ENCODE results near the gene PRDX2.
"Not testable (repeated sequence)": the region's sequence is repeated elsewhere in the genome, so short reads cannot be mapped to it uniquely, and the experiment has no call there.

Gene PRDX2

DNA sequence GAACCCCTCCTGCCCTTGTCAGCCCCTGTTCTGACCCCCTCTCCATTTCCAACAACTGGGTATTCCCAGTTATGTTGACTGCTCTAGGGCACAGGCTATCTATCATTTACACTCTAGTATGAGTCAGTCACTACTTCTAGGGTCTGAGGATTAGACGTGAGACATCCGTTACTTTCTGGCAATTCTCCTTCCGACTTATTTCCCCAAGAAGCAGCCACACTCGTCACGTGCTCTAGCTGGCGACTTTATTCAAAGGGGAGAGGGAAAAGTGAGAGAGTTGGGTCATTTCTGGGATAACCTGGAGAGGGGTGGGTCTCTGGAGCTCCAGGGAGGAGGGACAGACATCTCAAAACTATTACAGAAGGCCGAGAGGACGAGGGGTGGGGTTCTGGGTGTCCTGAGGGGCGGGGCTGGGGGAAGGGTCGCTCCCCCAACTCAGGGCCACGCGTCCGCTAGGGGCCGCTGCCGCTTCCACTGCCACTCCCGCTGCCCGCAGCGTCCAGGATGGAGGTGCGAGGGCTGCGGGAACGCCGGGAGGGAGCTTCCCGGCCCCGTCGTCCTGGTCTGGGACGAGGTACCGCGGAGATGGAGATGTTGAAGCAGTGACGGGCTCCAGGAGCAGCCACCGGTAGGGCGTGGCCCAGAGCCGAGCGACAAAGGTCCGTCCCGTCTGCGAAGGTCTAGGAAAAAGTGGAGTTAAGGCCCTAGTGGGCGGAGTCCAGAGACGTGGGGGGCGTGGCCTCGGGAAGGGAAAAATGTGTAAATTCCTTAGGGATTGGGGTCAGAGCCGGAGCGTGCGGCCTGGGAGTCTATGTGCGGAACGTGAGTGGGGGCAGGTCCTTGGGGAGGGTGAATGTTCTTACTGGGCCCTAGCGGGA lies 23.9 kb upstream of the PRDX2 start:
- no peak for DNase-seq

DNA sequence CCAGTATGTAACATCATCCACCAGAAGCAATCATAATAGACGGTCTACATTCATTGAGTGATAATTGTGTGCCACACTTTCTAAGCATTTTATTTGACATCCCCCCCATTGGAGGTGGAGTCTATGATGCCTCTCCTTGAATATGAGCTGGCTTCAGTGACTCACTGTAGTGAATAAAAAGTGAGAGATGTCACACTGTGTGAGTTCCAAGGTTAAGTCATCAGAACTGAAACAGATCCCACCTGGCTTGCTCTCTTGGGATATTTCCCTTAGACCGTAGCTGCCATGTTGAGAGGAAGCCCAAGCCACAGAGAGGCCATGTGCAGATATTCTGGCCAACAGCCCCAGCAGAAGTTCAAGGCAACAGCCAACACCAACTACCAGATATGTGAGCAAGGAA lies 20.2 kb upstream of the PRDX2 start:
- DNase-seq: no peak

DNA sequence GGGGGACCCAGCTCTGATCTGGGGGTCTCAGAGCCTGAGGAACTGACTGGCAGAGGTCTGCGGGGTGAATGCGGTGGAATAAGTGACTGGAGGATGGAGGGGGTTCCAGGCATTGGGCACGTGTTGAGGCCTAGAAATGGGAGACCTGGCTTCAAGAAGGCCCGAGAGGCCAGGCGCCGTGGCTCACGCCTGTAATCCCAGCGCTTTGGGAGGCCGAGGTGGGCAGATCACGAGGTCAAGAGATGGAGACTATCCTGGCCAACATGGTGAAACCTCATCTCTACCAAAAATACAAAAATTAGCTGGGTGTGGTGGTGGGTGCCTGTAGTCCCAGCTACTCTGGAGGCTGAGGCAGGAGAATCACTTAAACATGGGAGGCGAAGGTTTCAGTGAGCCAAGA lies 16.2 kb upstream of the PRDX2 start:
- not testable (repeated sequence) for DNase-seq

DNA sequence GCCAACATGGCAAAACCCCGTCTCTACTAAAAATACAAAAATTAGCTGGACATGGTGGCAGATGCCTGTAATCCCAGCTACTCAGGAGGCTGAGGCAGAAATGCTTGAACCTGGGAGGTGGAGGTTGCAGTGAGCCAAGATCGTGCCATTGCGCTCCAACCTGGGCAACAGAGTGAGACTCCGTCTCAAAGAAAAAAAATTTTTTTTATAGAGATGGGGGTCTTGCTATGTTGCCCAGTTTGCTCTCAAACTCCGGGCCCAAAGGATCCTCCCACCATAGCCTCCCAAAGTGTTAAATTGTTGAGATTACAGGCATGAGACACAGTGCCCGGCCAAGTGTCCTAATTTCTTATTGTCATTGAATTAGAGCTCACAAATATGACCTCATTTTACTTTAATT lies 15.6 kb upstream of the PRDX2 start:
- not testable (repeated sequence) for DNase-seq

DNA sequence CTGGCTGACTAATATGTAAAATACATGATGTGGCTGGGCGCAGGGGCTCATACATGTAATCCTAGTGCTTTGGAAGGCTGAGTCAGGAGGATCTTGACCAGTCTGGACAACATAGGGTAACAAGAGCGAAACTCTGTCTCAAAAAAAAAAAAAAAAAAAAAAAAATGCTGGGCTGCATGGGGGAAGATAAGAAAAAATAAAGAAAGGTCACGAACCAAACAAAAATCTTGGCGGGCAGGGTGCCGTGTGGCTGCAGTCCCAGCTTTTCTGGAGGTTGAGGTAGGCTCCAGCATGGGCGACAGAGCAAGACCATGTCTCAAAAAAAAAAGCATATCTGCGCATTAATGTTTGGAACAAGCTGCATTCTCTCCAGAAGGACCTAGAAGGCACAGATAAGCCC lies 13.5 kb upstream of the PRDX2 start:
- no peak for DNase-seq

DNA sequence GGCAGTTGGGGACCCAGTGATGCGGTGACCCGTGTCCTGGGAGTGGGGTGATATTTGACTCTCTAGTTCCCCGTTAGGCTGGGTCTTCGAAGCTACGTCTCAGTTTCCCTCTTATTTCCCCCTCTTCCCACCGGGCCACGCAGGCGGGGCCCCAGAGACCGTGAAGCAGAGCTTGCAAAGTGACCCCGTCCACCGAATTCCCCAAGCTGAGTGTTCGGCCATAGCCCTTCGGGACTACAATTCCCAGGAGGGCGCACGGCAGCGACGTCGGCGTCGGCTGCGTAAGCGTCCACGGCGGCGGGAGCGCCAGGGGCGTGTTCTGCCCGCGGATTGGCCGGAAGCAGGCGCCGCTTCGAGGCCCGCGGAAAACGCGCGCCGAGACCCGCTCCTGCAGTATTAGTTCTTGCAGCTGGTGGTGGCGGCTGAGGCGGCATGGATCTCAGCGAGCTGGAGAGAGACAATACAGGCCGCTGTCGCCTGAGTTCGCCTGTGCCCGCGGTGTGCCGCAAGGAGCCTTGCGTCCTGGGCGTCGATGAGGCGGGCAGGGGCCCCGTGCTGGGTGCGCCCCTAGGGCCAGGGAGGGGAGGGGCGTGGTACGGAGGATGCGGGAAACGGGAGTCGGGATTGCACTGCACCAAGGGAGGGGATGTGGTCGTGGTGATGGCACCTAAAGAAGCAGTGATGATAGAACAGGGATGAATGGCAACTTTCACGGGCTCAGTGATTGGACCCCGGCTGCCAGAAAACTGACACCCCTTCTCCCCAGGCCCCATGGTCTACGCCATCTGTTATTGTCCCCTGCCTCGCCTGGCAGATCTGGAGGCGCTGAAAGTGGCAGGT lies 4.9 kb upstream of the PRDX2 start, which contains the start of gene RNASEH2A:
RNASEH2A (plus strand) TSS at position 343 of the 840 bp plus-strand sequence; CDS start at position 433, 90 bp downstream.
- DNase-seq: peak; percentile 81

DNA sequence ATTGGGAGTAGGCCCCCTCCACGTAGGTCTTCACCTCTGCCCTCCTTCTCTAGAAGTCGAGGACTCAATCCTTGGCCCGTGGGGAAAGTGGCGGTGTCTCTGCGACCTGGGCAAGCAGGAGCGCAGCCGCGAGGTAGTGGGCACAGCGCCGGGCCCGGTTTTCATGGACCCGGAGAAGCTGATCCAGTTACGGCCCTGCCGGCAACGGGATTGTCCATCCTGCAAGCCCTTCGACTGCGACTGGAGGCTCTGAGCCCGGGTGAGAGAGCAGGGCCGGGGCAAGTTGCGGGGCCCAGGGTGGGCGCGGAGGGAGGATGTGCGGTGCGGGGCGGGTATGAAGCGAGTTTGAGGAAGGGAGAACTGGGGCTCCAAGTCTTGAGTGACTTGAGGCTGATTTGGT lies 2.5 kb upstream of the PRDX2 start:
- no peak for DNase-seq

DNA sequence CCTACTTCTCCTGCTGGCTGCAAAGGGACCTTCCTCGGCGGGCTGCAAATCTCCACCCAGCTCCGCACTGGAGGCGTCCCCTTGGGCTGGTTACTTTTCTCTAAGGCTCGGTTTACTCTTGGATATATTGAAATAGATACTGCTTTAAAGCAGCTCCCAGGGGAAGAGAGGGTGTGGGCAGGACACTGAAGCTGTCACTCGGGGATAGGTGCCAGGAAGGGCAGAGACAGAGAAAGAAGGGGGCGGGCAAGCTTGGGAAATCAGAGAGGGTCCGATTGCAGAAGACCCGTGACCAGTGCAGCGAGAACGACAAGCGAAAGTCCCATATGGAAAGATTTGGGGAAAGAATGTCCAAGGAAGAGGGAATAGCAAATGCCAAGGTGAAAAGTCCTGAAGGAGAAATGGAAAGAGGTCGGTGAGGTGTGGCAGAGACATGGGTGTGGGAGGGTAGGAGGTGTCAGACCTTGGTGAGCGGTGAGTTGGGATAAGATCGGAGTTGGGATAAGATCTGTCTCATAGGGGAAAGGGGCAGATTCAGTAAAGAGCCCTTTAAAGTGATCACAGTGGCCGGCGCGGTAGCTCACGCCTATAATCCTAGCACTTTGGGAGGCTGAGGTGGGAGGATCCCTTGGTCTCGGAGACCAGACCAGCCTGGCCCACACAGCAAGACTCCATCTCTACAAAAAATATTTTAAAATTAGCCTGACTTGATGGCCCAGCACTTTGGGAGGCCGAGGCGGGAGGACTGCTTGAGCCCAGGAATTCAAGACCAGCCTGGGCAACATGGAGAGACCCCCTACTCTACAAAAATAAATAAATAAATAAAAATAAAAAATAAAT lies 887 bp upstream of the PRDX2 start:
- DNase-seq: no peak

DNA sequence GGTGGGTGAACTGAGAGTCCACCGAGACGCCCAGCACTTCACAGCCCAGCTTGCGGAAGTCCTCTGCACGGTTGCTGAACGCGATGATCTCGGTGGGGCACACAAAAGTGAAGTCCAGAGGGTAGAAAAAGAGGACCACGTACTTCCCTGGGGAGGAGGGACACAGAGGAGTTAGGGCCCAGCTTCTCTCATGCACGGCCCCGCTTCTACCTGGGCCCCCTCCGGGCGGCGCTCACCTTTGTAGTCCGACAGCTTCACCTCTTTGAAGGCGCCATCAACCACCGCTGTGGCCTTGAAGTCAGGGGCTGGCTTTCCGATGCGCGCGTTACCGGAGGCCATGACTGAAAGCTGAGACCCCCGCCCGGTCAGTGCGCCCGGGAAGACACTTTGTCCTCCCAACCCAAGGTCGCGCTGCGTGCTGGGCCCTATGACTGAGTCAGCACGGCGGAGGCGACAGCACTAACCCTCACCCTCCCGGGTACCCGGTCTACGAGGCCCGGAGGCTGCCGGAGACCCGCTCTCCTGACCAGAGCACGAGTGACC lies 606 bp downstream of the PRDX2 start:
- DNase-seq: no peak

DNA sequence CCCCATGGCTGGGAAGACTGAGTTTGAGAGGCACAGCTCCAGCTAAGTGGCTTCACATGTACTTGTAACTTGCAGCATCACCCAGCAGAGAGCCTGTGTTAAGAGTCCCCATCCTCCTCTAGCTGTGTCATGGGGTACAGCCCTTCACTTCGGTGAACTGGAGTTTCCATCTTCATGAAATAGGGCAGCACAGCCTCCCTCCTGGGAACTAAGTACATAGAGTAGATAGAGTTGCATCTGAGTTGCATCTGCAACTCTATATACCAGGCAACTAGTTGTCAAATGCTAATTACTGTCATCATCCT lies 1.2 kb downstream of the PRDX2 start:
- DNase-seq: no peak

DNA sequence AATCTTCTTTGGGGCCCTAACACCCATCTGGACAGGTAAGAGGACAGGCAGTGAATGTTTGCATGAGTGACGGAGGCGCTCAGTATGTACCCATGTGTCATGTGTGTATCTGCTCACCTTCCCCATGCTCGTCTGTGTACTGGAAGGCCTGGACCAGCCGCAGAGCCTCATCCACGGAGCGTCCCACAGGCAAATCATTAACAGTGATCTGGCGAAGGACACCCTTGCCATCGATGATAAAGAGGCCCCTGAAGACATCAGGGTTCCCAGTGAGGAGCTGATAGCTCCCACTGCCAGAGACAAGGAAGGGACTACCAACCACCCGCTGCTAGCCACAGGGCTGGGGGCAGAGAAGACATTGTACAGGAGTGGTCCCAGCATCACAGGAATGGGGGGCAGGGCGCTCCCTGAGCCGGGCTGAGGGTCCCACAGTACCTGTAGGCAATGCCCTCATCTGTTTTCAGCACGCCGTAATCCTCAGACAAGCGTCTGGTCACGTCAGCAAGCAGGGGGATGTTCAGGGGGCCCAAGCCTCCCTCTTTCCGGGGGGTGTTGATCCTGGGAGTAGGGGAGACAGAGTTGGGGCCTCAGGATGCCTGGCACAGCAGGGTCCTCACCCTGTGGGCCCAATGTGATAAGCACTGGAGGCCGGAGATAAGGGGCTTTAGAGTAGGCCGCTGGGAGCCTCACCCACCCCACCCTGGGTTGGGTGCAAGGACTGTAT lies 1.7 kb downstream of the PRDX2 start:
- no peak for DNase-seq

DNA sequence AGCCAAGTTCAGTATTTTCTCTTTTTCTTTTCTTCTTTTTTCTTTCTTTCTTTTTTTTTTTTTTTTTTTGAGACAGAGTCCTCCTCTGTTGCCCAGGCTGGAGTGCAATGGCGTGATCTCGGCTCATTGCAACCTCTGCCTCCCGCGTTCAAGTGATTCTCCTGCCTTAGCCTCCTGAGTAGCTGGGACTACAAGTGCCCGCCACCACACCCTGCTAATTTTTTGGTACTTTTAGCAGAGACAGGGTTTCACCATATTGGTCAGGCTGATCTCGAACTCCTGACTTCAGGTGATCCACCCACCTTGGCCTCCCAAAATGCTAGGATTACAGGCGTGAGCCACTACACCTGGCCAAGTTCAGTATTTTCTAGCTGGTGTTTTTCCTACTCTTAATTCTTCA lies 4.0 kb downstream of the PRDX2 start:
- not testable (repeated sequence) for DNase-seq

DNA sequence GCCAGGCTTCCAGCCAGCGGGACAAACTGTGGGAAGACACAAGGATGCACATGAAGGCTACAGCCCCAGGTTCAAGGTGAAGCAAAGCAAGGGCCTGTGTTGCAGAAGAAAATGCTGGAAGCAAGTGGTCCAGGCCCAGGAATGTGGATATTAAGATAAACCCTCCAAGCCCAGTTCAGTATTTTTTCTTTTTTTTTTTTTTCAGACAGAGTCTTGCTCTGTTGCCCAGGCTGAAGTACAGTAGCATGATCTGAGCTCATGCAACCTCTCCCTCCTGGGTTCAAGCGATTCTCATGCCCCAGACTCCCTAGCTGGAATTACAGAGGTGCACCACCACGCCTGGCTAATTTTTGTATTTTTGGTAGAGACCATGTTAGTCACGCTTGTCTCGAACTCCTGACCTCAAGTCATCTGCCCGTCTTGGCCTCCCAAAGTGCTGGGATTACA lies 4.4 kb downstream of the PRDX2 start:
- no peak for DNase-seq

DNA sequence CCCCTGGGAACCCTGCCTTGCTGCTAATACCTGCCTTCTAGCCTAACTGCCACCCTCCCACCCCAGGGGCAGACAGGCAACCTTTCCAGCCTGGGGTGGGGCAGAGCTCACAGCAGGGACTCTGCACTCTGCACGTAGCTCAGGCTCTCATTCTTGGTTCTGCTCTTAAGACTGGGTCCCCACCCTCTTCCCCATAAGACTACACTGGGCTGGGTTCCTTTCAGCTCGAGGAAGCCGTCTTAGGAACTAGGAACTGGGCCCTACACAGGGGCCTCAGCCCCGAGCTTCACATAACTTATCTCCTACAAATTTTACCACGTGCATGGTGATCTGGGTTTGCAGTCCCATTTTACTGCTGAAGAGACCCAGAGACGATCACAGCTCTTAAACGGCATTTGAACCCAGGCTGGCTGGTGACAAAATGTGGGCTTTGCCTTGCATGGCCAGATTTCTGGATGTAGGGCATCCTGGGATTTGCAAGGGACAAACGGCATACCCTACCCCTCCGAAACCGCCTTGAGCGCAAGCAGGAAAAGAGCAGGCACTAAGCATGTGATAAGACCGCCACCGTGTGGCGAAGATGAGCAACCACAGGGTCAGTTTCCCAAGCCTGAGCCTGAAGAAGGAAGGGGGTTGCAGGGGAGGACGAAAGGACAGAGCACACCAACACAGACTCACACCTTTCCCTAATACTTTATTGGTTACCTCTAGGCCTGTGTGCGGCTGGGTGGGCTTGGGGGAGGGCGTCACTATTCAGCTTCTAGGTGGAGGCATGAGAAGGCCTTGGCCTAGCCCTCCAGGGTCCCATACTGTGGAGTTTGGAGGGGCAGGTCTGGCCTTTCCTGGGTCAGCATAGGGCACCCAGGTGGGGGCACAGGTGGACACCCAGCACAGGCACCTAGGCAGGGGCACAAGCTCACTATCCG lies 5.2 kb downstream of the PRDX2 start:
- peak; percentile 78 for DNase-seq

DNA sequence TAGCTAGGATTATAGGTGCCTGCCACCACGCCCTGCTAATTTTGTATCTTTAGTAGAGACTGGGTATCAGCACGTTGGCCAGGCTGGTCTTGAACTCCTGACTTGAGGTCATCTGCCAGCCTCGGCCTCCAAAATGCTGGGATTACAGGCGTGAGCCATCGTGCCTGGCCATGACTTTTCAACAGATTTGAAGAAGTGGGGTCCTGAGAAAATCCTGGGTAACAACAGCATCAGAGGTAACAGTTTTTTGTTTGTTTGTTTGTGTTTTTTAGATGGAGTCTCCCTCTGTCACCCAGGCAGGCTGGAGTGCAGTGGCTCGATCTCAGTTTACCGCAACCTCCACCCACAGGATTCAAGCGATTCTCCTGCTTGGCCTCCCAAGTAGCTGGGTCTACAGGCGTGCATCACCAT lies 6.6 kb downstream of the PRDX2 start:
- no peak for DNase-seq

DNA sequence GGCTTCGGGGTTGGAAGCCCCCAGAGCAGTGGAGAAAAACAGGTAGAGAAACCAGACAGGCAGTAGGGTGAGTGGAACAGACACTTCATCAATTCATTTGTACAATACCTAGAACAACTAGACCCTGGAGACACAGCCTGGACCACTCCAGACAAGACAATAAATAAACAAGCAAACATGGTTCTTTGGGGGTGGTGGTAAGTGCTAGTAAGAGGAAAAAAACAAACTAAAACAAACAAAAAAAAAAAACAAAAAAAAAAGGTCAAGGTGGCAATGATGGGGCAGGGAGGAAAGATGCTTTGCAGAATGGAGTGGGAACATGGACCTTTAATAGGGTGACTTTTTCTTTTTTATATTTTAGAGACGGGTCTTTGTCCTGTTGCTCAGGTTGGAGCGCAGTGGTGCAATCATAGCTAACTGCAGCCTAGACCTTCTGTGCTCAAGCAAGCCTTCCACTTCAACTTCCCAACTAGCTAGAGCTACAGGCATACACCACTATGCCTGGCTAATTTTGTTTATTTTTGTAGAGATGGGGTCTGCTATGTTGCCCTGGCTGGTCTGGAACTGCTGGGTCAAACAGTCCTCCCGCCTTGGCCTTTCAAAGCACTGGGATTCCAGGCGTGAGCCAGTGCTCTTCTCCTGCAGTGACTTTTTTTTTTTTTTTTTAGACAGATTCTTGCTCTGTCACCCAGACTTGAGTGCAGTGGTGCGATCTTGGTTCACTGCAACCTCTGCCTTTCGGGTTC lies 7.2 kb downstream of the PRDX2 start:
- peak; percentile 14 for DNase-seq

DNA sequence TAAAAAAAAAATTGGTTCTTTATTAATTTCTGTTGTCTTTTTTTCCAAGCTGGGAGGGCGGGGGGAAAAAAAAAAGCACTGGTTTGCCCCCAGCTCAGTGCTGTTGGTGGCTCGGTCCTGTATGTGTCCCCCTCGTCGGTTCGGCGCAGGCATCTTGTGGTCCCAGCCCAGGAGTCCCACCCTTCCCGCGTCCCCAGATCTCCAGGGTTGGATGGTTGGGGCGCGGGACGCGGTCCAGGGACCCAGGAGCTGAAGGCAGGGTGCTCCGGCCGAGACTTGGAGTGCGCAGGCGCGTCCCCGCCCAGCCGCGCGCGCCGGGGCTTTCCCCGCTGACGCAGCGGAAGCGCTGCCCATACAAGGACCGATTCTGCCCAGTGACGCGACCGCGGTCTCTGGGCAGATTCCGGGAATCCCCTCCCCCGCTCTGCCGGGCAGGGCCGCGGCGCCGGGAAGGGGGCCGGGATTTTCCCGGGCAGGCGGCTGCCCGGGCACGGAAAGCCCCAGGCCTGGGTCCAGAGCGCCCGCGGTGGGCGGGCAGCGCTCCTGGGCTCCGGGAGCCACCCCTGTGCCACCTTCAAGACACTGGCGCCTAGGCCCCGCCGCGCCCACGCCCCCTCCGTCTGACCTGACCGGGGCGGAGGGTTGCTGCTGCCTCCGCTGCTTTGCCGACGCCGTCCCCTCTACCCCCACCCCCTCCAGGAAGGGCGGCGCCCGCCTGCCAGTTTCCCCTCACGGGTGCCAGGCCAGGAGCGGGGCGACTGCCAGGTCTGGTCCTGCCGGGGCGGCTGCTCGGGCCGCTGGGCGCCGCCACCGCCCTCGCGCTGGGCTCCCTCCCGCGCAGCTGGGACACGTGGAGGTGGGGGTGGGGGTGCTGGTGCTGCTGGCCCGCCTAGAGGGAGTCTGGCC lies 8.1 kb downstream of the PRDX2 start:
- peak; percentile 95 for DNase-seq

DNA sequence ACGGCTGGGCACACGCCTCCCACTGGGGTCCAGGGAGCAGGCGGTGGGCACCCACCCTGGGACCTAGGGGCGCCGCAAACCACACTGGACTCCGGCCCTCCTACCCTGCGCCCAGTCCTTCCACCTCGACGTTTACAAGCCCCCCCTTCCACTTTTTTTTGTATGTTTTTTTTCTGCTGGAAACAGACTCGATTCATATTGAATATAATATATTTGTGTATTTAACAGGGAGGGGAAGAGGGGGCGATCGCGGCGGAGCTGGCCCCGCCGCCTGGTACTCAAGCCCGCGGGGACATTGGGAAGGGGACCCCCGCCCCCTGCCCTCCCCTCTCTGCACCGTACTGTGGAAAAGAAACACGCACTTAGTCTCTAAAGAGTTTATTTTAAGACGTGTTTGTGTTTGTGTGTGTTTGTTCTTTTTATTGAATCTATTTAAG lies 8.7 kb downstream of the PRDX2 start:
- no peak for DNase-seq

All from CD4-positive, alpha-beta T cell treated with Interleukin-4 for 4 hours (primary cell).